Measurements from ENCODE around the gene MAGEA3.
"Not testable (repeated sequence)": the region's sequence is repeated elsewhere in the genome, so short reads cannot be mapped to it uniquely, and the experiment has no call there.

MAGEA3 gene, protein sequence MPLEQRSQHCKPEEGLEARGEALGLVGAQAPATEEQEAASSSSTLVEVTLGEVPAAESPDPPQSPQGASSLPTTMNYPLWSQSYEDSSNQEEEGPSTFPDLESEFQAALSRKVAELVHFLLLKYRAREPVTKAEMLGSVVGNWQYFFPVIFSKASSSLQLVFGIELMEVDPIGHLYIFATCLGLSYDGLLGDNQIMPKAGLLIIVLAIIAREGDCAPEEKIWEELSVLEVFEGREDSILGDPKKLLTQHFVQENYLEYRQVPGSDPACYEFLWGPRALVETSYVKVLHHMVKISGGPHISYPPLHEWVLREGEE

DNA sequence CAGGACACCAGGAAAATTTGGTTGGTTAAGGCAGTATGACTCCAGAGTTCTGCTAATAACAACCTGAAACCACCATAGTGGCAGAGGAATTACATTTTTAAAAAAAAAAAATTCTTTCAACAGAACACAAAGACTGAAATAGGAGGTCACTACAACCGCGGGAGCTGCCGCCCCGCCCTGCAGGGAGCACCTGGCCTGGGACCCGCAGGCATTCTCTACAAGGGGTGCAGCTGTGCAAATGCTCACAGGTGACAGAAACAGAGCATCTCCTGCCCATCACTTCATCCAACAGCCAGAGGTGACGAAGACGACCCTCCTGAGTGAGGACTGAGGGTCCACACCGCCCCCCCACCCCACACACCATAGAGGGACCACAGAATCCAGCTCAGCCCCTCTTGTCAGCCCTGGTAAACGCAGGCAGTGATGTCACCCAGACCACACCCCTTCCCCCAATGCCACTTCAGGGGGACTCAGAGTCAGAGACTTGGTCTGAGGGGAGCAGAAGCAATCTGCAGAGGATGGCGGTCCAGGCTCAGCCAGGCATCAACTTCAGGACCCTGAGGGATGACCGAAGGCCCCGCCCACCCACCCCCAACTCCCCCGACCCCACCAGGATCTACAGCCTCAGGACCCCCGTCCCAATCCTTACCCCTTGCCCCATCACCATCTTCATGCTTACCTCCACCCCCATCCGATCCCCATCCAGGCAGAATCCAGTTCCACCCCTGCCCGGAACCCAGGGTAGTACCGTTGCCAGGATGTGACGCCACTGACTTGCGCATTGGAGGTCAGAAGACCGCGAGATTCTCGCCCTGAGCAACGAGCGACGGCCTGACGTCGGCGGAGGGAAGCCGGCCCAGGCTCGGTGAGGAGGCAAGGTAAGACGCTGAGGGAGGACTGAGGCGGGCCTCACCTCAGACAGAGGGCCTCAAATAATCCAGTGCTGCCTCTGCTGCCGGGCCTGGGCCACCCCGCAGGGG lies at the start of gene MAGEA3:
TSS of gene MAGEA3 (plus strand) at position 843 of the 980 bp plus-strand sequence. CDS start 2,039 bp downstream, outside the sequence.
- DNase-seq (ENCODE audit: low spot score), result not testable (repeated sequence)

- no peak for DNase-seq (ENCODE audit: low spot score)
These were observed 46.5 kb upstream of the MAGEA3 start for GRCh38 chrX:152652060-152652459.

GRCh38 chrX:152652467-152652866 lies 46.1 kb upstream of the MAGEA3 start:
- no peak for DNase-seq (ENCODE audit: low spot score)

- no peak for DNase-seq (ENCODE audit: low spot score)
These were observed 42.5 kb upstream of the MAGEA3 start for GRCh38 chrX:152656087-152656486.

DNA sequence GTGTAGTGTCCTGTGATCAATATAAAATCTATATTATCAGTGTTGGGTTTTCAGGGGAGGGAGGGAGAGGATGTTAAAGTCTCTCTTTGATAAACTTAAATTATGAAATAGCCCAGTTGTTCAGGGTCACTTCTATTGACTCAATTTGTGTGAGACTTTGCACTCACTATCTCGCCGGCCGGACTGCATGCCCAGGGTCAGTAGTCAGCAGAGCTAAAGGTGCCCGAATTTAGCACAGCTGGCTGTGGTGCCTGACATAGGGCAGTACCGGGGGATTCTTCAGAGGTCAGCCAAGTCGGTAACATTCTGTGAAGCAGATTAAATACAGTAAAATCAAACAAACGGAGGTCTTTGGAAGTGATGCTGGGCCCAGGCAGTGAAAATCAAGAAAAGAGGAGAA lies 41.7 kb upstream of the MAGEA3 start:
- DNase-seq (ENCODE audit: low spot score), result no peak

- DNase-seq (ENCODE audit: low spot score), result no peak
These were observed 40.3 kb upstream of the MAGEA3 start for GRCh38 chrX:152658302-152658701.

DNA sequence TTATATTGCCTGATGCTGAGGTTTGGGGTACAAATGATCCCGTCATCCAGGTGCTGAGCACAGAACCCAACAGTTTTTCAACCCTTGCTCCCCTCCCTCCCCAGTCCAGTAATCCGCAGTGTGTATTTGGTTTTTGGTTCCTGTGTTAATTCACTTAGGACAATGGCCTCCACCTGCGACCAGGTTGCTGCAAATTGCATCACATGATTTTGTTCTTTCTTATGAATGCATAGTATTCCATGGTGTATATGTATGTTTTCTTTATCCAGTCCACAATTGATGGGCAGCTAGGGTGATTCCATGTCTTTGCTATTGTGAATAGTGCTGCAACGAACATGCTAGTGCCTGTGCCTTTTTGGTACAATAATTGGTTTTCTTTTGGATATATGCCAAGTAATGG lies 35.5 kb upstream of the MAGEA3 start:
- no peak for DNase-seq (ENCODE audit: low spot score)

DNA sequence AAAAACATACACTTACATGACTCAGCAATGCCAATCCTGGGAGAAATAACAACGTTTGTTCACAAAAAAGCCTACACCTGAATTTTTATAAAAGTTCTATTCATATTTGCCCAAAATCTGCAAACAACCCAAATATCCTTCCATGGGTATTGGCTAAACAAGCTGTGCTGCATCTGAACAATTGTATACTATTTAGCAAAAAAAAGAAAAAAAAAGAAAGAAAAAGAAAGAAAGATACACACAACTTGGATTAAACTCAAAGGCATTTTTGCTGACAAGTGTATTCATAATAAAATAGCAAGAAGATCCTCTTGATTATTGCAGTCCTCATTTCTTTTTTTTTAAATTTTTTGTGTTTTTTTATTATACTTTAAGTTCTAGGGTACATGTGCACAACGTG lies 24.5 kb upstream of the MAGEA3 start:
- DNase-seq (ENCODE audit: low spot score), result no peak

GRCh38 chrX:152674652-152675051 lies 23.9 kb upstream of the MAGEA3 start:
- DNase-seq (ENCODE audit: low spot score), result not testable (repeated sequence)

DNA sequence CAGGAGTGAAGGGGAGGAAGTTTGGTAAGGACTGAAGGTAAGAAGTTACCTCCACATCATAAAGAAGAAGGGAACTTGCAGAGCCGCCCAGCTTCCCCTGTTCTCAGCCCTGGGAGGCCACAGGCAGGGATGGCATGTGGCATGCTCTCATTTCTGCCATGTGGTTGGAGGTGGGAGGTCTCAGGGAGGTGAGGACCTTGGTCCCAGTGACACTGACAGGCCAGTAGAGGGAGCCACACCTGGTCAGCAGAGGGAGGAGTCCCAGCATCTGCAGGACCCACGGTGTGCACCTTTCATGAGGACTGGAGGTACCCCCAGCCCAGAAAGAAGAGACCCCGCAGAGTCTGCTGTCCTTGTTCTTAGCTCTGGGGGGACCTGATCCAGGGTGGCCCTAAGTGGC lies 17.6 kb upstream of the MAGEA3 start:
- not testable (repeated sequence) for DNase-seq (ENCODE audit: low spot score)

DNA sequence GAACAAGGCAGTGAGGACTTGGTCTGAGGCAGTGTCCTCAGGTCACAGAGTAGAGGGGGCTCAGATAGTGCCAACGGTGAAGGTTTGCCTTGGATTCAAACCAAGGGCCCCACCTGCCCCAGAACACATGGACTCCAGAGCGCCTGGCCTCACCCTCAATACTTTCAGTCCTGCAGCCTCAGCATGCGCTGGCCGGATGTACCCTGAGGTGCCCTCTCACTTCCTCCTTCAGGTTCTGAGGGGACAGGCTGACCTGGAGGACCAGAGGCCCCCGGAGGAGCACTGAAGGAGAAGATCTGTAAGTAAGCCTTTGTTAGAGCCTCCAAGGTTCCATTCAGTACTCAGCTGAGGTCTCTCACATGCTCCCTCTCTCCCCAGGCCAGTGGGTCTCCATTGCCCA lies 1.8 kb downstream of the MAGEA3 start:
- DNase-seq (ENCODE audit: low spot score), result not testable (repeated sequence)

- not testable (repeated sequence) for DNase-seq (ENCODE audit: low spot score)
These were observed 7.9 kb downstream of the MAGEA3 start for GRCh38 chrX:152706500-152706899.

DNA sequence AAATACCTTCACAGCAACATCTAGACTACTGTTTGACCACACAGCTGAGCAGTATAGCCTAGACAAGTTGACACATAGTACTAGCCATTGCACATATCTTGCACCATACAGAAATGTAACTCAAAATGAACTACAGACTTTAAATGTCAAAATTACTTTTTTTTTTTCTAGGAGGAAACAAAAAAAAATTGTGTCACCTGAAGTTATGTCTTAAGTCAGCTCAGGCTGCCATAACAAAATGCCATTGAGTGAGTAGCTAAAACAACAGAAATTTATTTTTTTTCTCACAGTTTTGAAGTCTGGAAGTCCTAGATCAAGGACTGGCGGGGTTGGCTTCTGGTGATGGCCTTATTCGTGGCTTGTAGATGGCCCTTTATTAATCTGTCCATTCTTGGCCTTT lies 10.6 kb downstream of the MAGEA3 start, which contains the start of gene CSAG2:
TSS of gene CSAG2 (minus strand) at position 101 of the 400 bp plus-strand sequence. CDS start 161 bp downstream, outside the sequence.
- not testable (repeated sequence) for DNase-seq (ENCODE audit: low spot score)

- not testable (repeated sequence) for DNase-seq (ENCODE audit: low spot score)
These were observed 14.6 kb downstream of the MAGEA3 start for GRCh38 chrX:152713195-152713594.

DNA sequence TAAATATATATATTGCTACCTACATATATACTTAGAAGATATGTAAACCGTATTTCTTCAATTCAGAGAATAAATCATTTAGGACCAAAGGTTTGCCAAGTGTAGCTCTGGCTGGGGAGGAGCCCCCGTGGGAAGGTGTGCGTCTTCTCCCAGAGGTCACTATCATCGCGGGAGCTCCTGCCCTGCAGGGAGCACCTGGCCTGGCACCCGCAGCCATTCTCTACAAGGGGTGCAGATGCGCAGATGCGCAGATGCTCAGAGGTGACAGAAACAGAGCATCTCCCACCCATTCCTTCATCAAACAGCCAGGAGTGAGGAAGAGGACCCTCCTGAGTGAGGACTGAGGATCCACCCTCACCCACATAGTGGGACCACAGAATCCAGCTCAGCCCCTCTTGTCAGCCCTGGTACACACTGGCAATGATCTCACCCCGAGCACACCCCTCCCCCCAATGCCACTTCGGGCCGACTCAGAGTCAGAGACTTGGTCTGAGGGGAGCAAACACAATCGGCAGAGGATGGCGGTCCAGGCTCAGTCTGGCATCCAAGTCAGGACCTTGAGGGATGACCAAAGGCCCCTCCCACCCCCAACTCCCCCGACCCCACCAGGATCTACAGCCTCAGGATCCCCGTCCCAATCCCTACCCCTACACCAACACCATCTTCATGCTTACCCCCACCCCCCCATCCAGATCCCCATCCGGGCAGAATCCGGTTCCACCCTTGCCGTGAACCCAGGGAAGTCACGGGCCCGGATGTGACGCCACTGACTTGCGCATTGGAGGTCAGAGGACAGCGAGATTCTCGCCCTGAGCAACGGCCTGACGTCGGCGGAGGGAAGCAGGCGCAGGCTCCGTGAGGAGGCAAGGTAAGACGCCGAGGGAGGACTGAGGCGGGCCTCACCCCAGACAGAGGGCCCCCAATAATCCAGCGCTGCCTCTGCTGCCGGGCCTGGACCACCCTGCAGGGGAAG lies 15.5 kb downstream of the MAGEA3 start, which contains the start of gene MAGEA2B:
TSS of gene MAGEA2B (plus strand) at position 814 of the 973 bp plus-strand sequence. CDS start 2,479 bp downstream, outside the sequence.
- DNase-seq (ENCODE audit: low spot score), result not testable (repeated sequence)

GRCh38 chrX:152725409-152725808 lies 26.8 kb downstream of the MAGEA3 start:
- no peak for DNase-seq (ENCODE audit: low spot score)

- no peak for DNase-seq (ENCODE audit: low spot score)
These were observed 34.8 kb downstream of the MAGEA3 start, which contains the start of the genes CSAG1 and MAGEA12 for GRCh38 chrX:152733261-152733975. Gene CSAG1, minus strand, starts transcription at chrX:152733721. Its CDS starts 1,261 bp downstream, at chrX:152732460. Gene MAGEA12, plus strand, starts transcription at chrX:152733757. Its CDS starts 2,405 bp downstream, at chrX:152736162.

GRCh38 chrX:152734143-152734858 lies 35.7 kb downstream of the MAGEA3 start:
- not testable (repeated sequence) for DNase-seq (ENCODE audit: low spot score)

DNA sequence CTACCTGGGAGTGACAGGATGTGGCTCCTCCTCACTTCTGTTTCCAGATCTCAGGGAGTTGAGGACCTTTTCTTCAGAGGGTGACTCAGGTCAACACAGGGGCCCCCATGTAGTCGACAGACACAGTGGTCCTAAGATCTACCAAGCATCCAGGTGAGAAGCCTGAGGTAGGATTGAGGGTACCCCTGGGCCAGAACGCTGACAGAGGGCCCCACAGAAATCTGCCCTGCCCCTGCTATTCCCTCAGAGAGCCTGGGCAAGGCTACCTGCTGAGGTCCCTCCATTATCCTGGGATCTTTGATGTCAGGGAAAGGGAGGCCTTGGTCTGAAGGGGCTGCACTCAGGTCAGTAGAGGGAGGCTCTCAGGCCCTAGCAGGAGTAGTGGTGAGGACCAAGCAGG lies 36.5 kb downstream of the MAGEA3 start:
- DNase-seq (ENCODE audit: low spot score), result no peak
